Activated CD8-positive, alpha-beta memory T cell treated with anti-CD3 and anti-CD28 coated beads, Interleukin-2, amount 50 U/mL, for 1 hour (primary cell): ENCODE measurements around the gene FCRLA.

Experiments
- DNase-seq: peaks from one replicate; pipeline ENCODE4 v3.0.0-alpha.2; 2020; ENCODE audit errors: extremely low read depth

The FCRLA gene

GRCh38 chr1:161731981-161732718 lies 25.1 kb downstream of the FCRLA start:
- DNase-seq, result no peak

DNA sequence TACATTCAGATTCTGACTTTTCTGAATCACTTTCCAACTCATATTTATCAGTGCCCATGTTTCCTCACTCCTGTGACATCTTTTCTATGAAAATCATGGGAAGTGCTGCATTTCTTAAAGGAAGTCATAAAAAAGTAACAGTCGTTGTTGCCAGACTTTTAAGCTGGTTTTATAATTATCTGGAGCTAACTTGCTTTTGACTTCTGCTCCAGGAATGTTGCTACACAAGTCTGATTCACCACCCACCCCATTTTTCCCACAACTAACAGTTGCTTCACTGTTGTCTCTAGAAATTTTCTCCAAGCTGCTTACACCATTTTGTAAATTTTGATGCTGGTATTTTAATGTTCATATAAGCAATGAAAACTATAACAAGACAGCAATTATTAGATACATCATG lies 26.5 kb downstream of the FCRLA start:
- no peak for DNase-seq

DNA sequence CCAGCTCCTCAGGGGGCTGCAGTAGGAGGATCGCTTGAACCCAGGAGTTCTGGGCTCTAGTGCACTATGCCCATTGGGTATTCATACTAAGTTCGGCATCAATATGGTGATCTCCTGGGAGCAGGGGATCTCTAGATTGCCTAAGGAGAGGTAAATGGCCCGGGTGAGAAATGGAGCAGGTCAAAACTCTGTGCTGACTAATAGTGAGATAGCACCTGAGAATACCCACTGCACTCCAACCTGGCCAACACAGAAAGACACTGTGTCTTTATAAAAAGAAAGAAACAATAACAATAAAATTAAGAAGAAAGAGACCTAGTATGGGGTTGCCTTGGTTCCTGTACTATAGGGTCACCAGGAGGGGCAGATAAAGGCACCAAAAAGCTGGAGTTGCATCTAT lies 28.8 kb downstream of the FCRLA start:
- DNase-seq, result no peak

DNA sequence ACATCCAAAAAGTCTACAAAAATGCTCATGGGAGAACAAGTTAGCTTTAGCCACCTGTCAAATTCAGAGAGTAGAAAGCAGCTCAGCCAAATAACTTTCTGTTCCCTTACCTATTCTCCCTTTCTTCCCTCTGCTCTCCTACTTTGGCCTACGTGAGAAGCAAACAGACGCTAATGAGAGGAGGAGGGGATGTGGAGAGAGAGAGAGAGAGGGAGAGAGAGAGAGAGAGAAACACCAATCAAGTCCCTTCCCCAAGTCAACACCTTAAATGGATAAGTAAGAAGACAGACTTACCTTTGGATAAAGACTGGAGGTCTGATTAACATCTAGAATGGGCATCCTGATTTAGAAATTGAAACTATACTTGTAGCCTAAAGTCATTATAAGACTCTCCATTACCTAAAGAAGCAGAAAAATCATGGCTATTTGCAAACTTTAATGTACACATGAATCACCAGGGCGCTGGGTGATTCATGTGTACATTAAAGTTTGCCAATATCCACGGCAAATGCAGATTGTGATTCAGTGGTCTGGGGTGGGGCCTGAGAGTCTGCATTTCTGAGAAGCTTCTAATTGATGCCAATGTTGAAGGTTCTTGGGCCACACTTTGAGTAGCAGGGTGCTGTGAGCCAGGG lies 29.4 kb downstream of the FCRLA start:
- DNase-seq, result no peak

- no peak for DNase-seq
These were observed 30.6 kb downstream of the FCRLA start for GRCh38 chr1:161737625-161738024.

DNA sequence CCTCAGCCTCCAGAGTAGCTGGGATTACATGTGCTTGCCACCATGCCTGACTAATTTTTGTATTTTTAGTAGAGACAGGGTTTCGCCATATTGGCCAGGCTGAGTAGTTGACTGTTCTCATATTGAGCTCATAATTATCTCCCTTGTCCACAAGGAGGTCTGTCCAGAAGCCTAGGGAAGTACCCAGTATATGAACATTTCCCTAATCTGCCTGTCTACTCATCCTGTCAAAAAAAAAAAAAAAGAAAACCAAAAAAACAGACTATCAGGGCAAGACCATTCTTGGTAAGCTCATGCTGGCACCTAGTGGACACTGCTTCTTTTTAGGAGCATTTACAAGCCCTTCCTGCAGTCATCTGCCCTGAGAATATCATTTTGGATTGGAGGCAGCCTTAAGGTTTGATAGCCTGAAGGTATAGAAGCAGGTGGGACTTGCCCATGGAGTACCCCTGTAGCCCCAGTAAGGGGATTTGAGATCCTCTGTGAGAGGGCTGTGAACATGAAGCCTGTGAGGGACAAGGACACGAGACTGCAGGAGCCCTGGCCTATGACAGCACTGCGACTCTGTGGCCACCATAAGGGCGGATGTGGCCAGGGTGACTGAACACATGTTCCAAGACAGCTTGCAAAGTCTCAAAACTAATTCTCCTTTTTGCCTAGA lies 31.7 kb downstream of the FCRLA start:
- no peak for DNase-seq

DNA sequence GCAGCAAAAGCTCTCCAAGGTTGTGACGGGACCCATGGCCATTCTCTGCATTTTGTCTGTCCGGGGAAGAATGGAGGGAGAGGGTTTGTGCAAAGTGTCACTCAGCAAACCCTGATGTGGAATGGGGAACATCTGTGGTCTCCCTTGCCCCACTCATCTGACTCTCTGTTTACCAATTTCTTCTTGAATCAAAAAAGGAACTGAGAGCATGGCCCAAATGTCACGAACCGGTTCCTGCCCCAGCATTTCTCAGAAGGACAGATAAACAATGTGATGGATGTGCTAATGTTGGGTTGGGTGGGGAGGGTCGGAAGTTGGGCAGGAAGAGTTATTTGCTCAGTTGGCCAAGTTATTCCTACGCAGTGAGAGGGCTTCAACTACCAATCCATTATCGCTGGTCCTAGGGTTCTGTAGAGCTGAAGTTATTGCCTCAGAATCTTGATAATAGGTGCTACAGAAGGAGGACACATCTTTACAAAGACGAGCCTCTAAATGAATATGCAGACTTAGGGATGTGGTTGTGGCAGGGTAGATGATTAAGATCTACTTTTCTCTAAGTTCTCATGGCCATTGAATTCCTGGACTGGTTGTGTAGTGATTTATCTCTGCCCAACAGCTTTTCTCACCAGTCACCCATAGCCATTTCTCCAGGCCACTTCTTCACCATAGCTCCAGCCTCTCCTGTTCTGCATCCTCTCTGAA lies 33.0 kb downstream of the FCRLA start:
- DNase-seq, result no peak

DNA sequence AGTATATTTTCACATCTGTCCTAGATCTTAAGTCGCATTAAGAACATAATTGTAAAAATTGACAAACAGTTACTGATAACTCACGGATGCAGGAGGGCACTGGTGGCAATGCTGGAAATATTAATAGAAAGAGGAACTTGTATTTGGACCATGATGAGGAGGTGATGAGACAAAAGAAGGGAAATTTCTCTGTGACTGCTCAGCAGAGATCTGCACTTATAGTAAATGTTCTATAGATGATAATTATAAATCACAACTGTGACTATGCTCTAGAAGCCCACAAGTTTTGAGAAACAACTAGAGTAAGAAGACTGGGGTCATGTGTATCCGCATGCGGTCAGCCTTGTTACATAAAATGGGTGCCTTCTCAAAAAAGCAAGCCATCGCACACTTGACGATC lies 33.9 kb downstream of the FCRLA start:
- no peak for DNase-seq

- no peak for DNase-seq
These were observed 36.2 kb downstream of the FCRLA start for GRCh38 chr1:161743231-161743630.

DNA sequence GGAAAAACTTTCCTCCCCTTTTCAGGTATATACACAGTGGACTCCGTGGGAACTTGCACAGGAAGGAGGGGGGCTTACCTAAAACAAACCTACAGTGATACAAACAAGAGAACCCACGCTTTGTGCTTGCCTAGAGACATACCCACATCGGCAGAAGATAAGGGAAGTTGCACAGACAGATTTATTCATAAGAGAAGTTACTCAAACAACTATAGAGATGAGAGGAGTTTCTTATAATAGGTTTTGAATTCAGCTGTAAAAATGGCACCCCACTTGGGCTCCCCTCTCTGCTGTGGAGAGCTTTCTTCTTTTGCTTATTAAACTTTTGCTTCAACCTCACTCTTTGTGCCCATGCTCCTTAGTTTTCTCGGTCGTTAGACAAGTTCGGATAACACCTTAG lies 40.8 kb downstream of the FCRLA start:
- DNase-seq, result no peak

DNA sequence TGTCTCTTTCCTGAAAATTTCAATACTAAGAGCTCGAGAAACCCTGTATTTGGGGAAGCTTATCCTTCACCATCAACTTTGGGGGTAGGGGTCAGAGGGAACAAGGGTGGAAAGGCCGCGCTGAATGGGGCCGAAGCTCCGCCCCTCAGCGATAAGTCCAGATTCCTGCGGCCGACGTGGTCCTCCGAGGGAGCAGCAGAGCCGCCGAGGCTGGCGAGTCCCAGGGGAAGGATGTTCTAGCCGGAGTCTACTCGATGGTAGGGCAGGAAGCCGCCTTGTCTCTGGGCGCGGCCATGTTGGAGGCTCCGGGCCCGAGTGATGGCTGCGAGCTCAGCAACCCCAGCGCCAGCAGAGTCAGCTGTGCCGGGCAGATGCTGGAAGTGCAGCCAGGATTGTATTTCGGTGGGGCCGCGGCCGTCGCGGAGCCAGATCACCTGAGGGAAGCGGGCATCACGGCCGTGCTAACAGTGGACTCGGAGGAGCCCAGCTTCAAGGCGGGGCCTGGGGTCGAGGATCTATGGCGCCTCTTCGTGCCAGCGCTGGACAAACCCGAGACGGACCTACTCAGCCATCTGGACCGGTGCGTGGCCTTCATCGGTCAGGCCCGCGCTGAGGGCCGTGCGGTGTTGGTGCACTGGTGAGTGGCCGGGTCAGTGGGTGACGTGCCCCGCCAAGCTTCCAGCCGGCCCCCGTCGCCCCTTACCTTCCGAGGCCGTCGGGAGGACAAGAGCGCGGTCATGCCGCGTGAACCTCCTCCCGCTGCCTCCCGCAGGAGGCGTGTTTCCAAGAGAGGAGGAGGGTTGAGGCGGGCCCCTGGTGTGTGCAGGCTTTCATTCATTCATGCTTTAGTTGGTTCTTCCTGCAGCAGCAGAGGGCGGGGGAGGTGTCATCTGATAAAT lies 42.7 kb downstream of the FCRLA start, which contains the start of gene DUSP12:
DUSP12 (plus strand) TSS at position 278 of the 899 bp plus-strand sequence; CDS start at position 294, 16 bp downstream.
- peak; percentile 66 for DNase-seq

DNA sequence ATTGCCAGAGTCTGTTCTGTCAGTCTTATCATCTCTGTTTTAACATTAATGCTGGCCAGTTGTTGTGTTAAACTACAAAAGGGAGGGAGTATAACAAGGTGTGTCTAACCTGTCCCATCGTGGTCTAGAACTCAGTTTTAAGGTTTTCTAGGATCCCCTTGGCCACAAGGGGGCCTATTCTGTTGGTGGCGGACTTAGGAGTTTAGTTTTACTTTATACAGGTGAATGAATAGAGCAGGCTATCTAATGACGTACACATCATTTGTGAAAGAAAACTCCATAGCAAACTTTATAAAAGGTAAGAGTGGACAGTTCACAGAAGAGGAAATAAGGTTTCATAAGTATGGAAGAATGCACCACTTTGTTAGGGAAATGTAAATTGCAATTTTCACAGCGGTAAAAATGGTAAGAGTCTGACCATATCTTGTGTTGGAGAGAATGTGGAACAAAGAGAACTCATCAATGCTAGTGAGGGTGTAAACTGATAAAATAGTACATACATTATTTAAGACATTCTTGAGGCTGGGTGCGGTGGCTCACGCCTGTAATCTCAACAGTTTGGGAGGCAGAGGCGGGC lies 56.6 kb downstream of the FCRLA start:
- DNase-seq, result no peak
